Measurements from ENCODE around the gene LRMDA. TPM values are rescaled to one million over a fixed set of nuclear protein-coding genes. Genes with fewer than 3 reads are reported as not detected.

LRMDA gene
- polyA plus RNA-seq, 1 donor (not counting 4 experiments of a cell fraction or from before 2014, with no cell fraction given), result not detected

- H3K4me2 ChIP-seq (ENCODE audit: control insufficient read depth, extremely low read depth, insufficient read depth, low read depth, low read length), result no peak overlapping the region
- no peak overlapping the region for H2AFZ ChIP-seq (ENCODE audit: control insufficient read depth, low read length)
- no peak overlapping the region for H3K27ac ChIP-seq (ENCODE audit: control insufficient read depth, insufficient read depth, low read length)
- TF ChIP-seq CTCF (optimal IDR thresholded peaks at IDR 0.05 in 1 of 3, IDR thresholded peaks at IDR 0.05 in 1 of 3, conservative IDR thresholded peaks at IDR 0.05 in 1 of 3; ENCODE audit: extremely low read depth in 1 of 3, insufficient read depth in 2 of 3, low read length in 3 of 3) (no peak), EZH2 (IDR thresholded peaks at IDR 0.05; ENCODE audit: low read length) (no peak)
- H3K9me3 ChIP-seq (ENCODE audit: control insufficient read depth, low read depth, low read length), result no peaks in the 10 kb centered on the region
- DNase-seq (ENCODE audit: low read depth, low spot score) (no peak), FAIRE-seq (no peak)
- H3K4me1 ChIP-seq (ENCODE audit: control insufficient read depth, extremely low read depth, insufficient read depth, low read length), result no peaks in the 10 kb centered on the region
- H4K20me1 ChIP-seq (ENCODE audit: control insufficient read depth, extremely low read depth, insufficient read depth, low read length), result no peaks in the 10 kb centered on the region
- H3K27me3 ChIP-seq (ENCODE audit: control insufficient read depth, extremely low read depth, insufficient read depth, low read length), result no peaks in the 10 kb centered on the region
- no peak overlapping the region for H3K9ac ChIP-seq (ENCODE audit: control insufficient read depth, extremely low read depth, insufficient read depth, low read length)
- dilution Hi-C loops (cut with MboI; ENCODE audit: extremely low pct_ligation_motif_present, low sequenced_read_pairs), result no loop called here
- no peaks in the 10 kb centered on the region for H3K9me1 ChIP-seq (ENCODE audit: control insufficient read depth, extremely low read depth, insufficient read depth, low read length)
- no peak overlapping the region for H3K4me3 ChIP-seq (ENCODE audit: control insufficient read depth in 2 of 3, extremely low read depth in 1 of 3, insufficient read depth in 2 of 3, low read depth in 1 of 3, low read length in 3 of 3)
- H3K36me3 ChIP-seq (ENCODE audit: control insufficient read depth in 2 of 2, extremely low read depth in 1 of 2, insufficient read depth in 2 of 2, low read length in 2 of 2), result no peaks in the 10 kb centered on the region
- H3K79me2 ChIP-seq (ENCODE audit: control insufficient read depth, insufficient read depth, low read length), result no peaks in the 10 kb centered on the region
These were observed 343.5 kb downstream of the LRMDA start for GRCh38 chr10:75774783-75775490.

GRCh38 chr10:75776738-75777504, 345.5 kb downstream of the LRMDA start:
- no peaks in the 10 kb centered on the region for H3K9me3 ChIP-seq (ENCODE audit: control insufficient read depth, low read depth, low read length)
- dilution Hi-C loops (cut with MboI; ENCODE audit: extremely low pct_ligation_motif_present, low sequenced_read_pairs), result no loop called here
- no peak overlapping the region for H2AFZ ChIP-seq (ENCODE audit: control insufficient read depth, low read length)
- no peaks in the 10 kb centered on the region for H4K20me1 ChIP-seq (ENCODE audit: control insufficient read depth, extremely low read depth, insufficient read depth, low read length)
- DNase-seq (ENCODE audit: low read depth, low spot score) (no peak), FAIRE-seq (no peak)
- H3K4me1 ChIP-seq (ENCODE audit: control insufficient read depth, extremely low read depth, insufficient read depth, low read length), result no peaks in the 10 kb centered on the region
- TF ChIP-seq EZH2 (IDR thresholded peaks at IDR 0.05; ENCODE audit: low read length), result no peak
- no peak overlapping the region for H3K4me3 ChIP-seq (ENCODE audit: control insufficient read depth in 2 of 3, extremely low read depth in 1 of 3, insufficient read depth in 2 of 3, low read depth in 1 of 3, low read length in 3 of 3)
- H3K9ac ChIP-seq (ENCODE audit: control insufficient read depth, extremely low read depth, insufficient read depth, low read length), result no peak overlapping the region
- no peaks in the 10 kb centered on the region for H3K36me3 ChIP-seq (ENCODE audit: control insufficient read depth in 2 of 2, extremely low read depth in 1 of 2, insufficient read depth in 2 of 2, low read length in 2 of 2)
- H3K27me3 ChIP-seq (ENCODE audit: control insufficient read depth, extremely low read depth, insufficient read depth, low read length), result no peaks in the 10 kb centered on the region
- no peak overlapping the region for H3K4me2 ChIP-seq (ENCODE audit: control insufficient read depth, extremely low read depth, insufficient read depth, low read depth, low read length)
- no peak overlapping the region for H3K27ac ChIP-seq (ENCODE audit: control insufficient read depth, insufficient read depth, low read length)
- no peaks in the 10 kb centered on the region for H3K9me1 ChIP-seq (ENCODE audit: control insufficient read depth, extremely low read depth, insufficient read depth, low read length)
- H3K79me2 ChIP-seq (ENCODE audit: control insufficient read depth, insufficient read depth, low read length), result no peaks in the 10 kb centered on the region

Measured in keratinocyte (primary cell).